GM18502 (cell line): ENCODE measurements around the gene TMEM69.
"Not testable (repeated sequence)": the region's sequence is repeated elsewhere in the genome, so short reads cannot be mapped to it uniquely, and the experiment has no call there.

ENCODE experiments used
- ATAC-seq: cut with Tn5 transposase; IDR thresholded peaks from one replicate; pipeline ENCODE4 v1.9.1; 2021; ENCODE audit warnings: mild to moderate bottlenecking; ENCODE audit not compliant: unreplicated experiment, poor library complexity

TMEM69 gene

GRCh38 chr1:45730075-45730779 lies 42.2 kb downstream of the TMEM69 start:
- no peak for ATAC-seq

- ATAC-seq: no peak
These were observed 42.9 kb downstream of the TMEM69 start for GRCh38 chr1:45730780-45731319.

- ATAC-seq: no peak
These were observed 51.2 kb downstream of the TMEM69 start for GRCh38 chr1:45739137-45739536.

- not testable (repeated sequence) for ATAC-seq
These were observed 51.7 kb downstream of the TMEM69 start for GRCh38 chr1:45739641-45740156.
